Stimulated activated CD4-positive, alpha-beta T cell treated with anti-CD3 and anti-CD28 coated beads, Interleukin-12 subunit alpha, Interleukin-12 subunit beta, amount 100 ng/mL, for 24 hours (primary cell): ENCODE data around the gene PAWR.

Experiments used
- DNase-seq, 2 experiments: peaks; one replicate each; pipeline ENCODE4 v3.0.0-alpha.2; 2020; ENCODE audit warnings: low read depth in 2 of 2

Gene PAWR, protein sequence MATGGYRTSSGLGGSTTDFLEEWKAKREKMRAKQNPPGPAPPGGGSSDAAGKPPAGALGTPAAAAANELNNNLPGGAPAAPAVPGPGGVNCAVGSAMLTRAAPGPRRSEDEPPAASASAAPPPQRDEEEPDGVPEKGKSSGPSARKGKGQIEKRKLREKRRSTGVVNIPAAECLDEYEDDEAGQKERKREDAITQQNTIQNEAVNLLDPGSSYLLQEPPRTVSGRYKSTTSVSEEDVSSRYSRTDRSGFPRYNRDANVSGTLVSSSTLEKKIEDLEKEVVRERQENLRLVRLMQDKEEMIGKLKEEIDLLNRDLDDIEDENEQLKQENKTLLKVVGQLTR

GRCh38 chr12:79690638-79691510, at the start of gene PAWR:
Gene PAWR, minus strand, starts transcription at chr12:79690964. Its CDS starts 720 bp downstream, at chr12:79690244.
- no peak for DNase-seq

- peak in 1 of 2 experiments; percentile 1 for DNase-seq
Observed at GRCh38 chr12:79737875-79738718, 47.3 kb upstream of the PAWR start.

DNA sequence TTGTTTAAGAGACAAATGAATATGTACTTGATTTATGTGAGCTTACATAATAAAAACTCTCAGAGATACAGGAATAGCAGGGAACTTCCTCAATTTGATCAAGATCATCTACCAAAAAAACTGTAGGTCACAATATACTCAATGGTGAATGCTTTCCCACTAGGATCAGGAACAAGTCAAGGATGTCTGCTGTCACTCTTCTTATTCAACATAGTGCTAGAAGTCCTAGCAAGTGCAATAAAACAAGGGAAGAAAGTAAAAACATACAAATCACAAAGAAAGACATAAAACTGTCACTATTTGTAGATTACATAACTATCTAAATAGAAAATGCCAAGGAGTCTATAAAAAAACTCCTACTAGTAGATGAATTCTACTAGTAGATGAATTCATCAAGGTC, 41.9 kb upstream of the PAWR start:
- DNase-seq, result no peak

- no peak for DNase-seq
Observed at GRCh38 chr12:79725987-79726386, 35.2 kb upstream of the PAWR start.

DNA sequence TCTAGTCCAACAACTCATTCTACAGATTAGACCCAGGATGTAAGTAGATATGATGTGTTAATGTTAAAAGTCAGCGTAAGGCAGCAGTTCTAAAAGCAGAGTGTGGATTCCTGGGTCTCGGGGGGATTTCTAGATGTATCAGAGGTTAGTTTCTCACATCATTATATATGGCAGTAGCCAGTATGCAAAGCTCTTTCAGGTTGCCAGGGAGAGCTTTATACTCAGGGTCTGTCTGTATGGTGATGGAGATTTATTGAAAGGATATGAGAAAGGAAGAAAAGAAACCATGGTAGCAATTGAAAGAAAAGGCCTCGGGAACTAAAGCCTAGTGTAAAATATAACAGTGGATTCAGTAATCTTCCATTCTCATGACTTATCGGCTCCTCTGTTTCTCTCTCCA, 26.2 kb upstream of the PAWR start:
- DNase-seq, result no peak

DNA sequence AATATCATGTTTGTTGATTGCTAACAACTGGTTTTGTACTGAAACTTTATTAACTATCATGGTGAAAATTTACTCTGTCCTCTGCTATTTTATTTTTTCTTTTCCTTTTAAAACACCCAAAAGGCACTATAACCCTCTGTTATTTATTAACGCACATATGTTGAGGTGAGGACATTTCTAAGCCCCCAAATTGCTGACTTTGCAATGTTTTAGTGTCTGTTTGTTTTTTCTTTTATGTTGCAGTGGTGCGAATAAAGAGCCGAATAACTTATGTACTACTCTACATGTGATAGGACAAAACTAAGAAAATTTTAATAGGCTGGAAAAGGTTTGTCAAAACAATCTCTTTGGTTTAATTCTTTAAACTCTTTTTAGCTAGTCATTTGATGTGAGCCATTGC, 24.5 kb upstream of the PAWR start:
- DNase-seq, result no peak

DNA sequence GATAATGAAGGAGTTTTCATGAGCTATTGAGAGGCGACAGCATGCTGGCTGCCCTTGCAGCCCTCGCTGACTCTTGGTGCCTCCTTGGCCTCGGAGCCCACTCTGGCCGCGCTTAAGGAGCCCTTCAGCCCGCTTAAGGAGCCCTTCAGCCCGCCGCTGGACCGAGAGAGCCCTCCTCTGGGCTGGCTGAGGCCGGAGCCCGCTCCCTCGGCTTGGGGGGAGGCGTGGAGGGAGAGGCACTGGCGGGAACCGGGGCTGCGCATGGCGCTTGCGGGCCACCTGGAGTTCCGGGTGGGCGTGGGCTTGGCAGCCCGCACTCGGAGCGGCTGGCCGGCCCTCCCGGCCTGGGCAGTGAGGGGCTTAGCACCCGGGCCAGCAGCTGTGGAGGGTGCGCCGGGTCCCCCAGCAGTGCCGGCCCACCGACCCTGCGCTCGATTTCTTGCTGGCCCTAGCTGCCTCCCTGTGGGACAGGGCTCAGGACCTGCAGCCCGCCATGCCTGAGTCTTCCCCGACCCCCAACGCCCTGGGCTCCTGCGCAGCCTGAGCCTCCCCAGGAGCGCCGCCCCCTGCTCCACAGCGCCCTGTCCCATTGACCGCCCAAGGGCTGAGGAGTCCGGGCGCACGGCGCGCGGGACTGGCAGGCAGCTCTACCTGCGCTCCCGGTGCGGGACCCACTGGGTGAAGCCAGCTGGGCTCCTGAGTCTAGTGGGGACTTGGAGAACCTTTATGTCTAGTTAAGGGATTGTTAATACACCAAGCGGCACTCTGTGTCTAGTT, 20.1 kb upstream of the PAWR start:
- DNase-seq, result no peak

- no peak for DNase-seq
Observed at GRCh38 chr12:79707830-79708229, 17.1 kb upstream of the PAWR start.

DNA sequence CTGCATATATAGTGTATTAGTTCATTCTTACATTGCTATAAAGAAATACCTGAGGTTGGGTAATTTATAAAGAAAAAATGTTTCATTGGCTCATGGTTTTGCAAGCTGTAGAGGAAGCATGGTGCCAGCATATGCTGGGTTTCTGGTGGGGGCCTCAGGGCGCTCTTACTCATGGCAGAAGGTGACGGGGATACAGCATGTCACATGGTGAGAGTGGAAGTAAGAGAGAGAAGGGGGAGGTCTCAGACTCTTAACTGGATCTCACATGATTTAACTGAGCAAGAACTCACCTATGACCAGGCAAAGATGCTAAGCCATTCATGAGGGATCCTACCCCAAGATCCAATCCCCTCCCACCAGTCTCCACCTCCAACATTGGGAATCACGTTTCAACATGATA, 15.9 kb upstream of the PAWR start:
- no peak for DNase-seq

GRCh38 chr12:79706156-79706555, 15.4 kb upstream of the PAWR start:
- DNase-seq, result no peak

DNA sequence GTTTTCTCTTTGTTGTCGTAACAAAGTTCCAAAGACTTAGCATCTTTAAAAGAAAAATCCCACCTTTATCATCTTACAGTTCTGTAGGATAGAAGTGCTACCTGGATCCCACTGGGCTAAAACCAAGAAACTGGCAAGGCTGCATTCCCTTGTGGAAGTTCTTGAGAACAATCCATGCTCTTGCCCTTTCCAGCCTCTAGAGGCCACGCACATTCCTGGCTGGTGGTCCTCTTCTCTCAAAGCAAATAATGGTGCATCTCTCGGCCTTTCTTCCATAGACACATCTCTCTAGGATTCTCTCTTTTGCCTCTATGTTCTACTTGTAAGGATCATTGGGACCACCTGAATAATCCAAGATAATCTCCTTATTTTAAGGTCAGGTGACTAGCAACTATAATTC, 8.2 kb upstream of the PAWR start:
- DNase-seq, result no peak

GRCh38 chr12:79696416-79696815, 5.7 kb upstream of the PAWR start:
- no peak for DNase-seq

DNA sequence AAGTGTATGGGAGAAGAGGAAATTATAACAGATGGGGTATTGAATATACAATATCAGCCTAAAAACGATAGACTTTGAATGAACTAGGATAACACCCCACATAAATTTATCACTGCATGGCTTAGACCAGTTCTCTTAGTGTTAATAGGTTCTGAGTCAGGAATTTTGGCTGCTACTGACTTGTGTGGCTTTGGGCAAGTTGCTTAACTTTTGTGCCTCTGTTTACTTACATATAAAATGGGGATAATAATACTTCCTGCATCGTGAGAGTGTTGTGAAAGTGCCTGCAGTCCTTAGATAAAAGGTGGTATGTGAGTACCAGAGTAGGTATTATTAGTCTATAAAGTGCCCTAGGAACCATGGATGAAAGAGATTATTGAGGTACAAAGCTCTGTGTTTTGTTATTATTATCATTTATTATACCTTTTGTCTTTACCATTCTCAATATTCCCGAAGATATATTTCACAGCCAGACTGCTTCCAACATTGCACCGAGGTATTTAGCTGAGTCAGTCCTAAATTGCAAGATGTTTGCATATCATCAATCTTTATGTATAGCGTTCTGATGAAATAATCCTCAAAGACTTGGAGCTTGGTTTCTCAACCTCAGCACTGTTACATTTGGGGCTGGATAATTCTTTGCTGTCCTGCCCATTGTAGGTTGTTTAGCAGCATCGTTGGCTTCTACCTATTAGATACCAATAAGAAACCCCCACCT, 2.3 kb upstream of the PAWR start:
- no peak for DNase-seq

GRCh38 chr12:79691511-79692248, 916 bp upstream of the PAWR start:
- DNase-seq, result no peak

- no peak for DNase-seq
Observed at GRCh38 chr12:79690142-79690637, 574 bp downstream of the PAWR start.

GRCh38 chr12:79689477-79690141, 1.2 kb downstream of the PAWR start:
- DNase-seq, result no peak

- DNase-seq, result no peak
Observed at GRCh38 chr12:79689061-79689476, 1.7 kb downstream of the PAWR start.

DNA sequence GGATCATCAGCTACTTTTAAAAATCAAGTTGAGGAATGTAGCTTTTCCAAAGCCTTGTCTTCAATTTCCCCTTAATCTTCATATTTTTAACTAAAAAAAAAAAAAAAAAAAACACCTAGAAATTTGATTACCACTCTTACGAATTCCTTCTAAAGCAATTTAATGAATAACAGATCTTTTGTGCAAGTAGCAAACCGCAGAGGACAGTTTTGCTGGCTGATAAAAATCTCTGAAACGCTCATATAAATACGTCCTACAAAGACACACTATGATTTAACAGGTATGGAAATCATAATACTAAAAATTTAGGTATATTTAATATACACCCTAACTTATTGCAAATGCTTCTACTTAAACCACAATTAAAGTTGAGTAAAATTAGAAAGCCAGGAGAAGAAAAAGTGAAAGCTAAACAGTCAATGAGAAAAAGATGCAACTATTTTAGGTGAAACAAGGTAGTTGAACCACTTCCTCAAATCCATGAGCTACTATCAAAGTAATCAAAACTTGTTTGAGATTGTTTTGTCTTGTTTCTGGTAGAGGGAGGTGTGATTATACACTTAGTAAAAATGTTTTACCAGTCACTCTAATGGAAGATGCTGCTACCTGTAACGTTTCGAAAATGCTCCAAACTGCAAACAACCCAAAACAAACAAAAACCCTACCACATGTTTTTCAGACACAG, 2.2 kb downstream of the PAWR start:
- DNase-seq, result no peak
